HG02588 (cell line): Measurements from ENCODE around the gene DUSP15.

Source experiments
- ATAC-seq: cut with Tn5 transposase; IDR thresholded peaks from one replicate; pipeline ENCODE4 v1.9.1; 2021; ENCODE audit warnings: mild to moderate bottlenecking, moderate library complexity; ENCODE audit not compliant: unreplicated experiment

Gene DUSP15

DNA sequence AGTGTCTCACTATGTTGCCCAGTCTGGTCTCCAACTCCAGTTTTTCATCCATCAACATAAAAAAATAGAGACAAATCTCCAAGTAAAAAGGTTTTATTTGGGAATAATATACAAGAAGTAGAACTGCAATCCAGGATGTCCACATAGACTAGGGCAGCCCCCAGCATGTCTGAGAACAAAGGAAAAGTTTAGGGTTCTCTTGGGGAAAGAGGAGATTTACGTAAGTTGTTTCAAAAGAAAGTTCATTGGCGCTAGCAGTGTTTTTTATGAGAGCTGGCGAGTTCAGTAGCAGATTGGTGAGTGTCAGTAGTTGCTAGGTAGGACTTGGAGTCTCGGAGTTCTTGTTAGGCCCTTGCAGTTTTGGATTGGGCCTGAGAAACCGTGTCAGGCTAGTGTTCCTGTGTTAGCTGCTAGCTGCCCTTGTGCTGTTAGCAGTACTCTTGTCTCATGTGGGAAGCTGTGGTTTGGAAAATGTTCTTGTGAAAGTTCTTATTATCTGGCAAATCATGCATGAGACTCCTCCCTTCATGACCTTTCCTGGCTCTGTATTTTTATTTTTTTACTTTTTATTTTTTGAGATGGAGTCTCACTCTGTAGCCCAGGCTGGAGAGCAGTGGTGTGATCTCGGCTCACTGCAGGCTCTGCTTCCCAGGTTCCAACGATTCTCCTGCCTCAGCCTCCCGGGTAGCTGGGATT lies 24.8 kb upstream of the DUSP15 start:
- peak; percentile 96 for ATAC-seq

DNA sequence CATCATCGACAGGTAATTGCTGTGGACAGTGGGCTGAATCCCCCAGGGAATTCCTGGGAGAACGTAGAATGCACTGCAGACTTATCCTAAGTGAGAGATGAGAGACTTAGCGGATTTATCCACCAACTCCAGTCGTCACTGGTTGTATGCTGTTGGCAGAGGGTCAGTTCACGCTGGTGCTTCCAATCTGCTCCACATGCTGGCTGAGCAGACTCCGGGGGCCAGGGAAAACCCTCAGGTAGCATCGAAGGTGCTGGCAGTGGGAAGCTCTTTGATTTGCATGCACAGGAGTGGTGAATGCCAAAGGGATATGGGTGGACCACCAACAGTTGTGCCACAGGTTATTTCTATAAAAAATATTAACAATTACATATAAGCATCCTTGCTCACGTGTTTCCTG lies 20.3 kb upstream of the DUSP15 start:
- ATAC-seq, result no peak

DNA sequence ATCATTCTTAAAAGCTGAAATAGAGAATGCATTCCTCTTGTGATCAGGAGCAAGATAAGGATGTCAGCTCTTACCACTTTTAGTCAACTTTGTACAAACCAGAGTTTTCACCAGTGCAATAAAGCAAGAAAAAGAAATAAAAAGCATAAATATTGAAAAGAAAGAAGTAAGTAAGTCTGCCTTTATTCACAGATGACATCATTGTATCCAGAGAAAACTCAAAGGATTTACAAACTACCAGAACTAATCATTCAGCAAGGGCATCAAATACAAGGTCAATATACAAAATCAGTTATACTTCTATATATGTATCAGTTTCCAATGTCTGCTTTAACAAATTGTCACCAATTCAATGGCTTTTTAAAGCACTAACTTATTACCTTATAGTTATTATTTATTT lies 13.5 kb upstream of the DUSP15 start:
- no peak for ATAC-seq

DNA sequence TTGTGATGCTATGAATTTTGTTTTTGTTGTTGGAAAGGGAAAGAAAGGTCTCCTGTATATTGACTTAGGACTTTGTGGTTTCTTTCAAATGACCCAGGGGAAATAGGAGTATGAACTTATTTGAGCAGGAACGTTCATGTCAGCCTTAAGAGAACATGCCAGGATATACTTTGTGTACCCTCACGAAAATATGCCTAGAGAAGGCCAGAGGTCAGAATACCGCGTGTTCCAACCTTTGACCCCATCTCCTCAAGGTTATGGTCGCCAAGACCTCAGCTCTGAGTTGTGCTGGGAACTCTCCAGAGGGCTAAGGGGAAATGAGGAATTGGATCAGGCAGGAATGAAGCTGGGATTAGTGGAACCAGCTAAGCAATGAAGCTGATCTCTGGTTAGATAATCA lies 11.6 kb upstream of the DUSP15 start:
- ATAC-seq, result no peak

DNA sequence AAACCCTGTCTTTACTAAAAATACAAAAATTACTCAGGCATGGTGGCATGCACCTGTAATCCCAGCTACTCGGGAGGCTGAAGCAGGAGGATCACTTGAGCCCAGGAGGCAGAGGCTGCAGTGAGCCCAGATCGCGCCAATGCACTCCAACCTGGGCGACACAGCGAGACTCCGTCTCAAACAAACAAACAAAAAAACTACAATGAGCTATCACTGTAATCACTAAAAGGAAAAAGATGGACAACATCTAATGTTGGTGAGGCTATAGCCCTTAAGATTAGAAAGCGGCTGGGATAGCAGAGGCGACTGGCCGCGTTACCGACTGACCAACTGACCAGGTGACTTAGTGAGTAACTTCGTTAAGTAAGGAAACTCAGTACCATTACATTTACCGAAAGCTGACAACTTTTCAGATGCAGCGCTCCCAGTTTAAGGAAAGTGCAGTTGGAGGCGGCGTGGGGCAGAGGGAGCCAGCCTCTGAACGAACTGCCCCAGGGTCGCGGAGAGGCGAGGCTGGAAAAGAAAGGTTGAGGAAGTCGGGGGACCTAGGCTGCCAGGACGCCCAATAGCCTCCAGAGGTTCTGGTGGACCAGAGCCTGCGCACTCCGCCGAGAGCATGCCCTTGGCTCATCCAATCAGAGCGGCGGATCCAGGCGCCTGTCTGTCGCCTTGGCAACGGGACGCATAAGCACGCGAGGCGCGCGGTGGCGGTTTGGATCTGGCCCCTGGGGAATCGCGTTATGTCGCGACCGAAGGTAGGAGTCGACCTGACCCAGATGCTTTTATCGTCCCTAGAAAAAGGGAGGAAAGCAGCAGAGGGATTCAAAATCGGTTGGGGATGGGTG lies 9.0 kb upstream of the DUSP15 start:
- peak; percentile 82 for ATAC-seq

DNA sequence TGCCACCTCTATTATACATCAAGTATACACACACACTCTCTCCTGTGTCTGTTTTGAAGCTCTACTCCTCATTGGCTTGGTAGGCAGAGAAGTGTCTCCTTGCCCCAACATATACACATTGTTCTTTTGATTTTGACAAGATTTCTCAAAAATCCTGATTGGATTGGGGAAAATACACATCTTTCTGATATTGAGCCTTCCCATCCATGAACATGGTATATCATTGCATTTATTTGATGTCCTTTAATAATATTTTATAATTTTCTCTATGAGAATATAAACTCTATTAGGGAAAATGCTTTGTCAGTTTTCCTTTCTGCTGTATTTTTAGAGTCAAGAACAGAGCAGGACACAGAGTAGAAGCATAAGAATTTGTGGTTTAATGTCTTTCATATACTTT lies 7.4 kb upstream of the DUSP15 start:
- no peak for ATAC-seq

DNA sequence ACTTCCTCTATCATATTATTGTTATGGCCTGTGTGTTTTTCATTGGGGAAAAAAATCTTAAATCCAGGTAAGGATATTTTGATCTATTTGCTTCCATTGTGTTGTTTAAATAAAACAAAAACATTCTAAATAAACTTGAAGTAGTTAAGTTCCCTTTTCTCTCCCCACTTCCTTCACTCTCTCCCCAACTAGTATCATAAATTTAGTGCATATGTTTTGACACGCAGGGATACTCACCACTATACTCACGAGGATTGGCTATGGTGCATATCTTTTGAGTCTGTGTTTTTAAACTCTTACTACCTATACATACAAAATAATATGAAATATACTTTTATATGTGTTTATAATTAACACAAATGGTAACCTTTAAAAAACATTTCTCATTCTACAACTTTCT lies 5.3 kb upstream of the DUSP15 start:
- no peak for ATAC-seq

DNA sequence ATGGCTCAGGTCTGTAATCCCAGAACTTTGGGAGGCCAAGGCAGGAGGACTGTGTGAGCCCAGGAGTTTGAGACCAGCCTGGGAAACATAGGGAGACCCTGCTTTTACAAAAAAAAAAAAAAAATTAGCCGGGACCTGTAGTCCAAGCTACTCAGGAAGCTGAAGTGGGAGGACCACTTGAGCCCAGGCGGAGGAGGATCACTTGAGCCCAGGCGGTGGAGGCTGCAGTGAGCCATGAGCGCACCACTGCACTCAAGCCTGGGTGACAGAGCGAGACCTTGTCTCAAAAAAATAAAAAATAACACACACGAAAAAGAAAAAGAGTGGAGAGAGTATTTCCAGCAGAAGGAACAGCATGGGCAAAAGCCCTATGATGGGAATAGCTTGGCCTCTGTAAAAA lies 2.1 kb upstream of the DUSP15 start:
- ATAC-seq, result no peak

DNA sequence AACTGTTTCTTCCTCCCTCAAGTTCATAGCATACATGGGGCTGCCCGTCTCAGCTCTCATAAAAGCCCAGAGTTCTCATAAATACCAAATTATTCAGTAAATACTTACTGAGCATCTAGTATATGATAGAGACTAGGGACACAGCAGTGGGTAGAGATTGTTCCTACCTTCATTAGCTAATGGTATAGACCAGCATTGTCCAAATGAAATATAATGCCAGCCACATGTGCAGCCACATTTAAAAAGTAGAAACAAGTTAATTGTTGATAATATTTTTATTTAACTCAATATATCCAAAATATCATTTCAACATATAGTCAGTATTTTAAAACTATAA lies 1.3 kb upstream of the DUSP15 start:
- no peak for ATAC-seq

DNA sequence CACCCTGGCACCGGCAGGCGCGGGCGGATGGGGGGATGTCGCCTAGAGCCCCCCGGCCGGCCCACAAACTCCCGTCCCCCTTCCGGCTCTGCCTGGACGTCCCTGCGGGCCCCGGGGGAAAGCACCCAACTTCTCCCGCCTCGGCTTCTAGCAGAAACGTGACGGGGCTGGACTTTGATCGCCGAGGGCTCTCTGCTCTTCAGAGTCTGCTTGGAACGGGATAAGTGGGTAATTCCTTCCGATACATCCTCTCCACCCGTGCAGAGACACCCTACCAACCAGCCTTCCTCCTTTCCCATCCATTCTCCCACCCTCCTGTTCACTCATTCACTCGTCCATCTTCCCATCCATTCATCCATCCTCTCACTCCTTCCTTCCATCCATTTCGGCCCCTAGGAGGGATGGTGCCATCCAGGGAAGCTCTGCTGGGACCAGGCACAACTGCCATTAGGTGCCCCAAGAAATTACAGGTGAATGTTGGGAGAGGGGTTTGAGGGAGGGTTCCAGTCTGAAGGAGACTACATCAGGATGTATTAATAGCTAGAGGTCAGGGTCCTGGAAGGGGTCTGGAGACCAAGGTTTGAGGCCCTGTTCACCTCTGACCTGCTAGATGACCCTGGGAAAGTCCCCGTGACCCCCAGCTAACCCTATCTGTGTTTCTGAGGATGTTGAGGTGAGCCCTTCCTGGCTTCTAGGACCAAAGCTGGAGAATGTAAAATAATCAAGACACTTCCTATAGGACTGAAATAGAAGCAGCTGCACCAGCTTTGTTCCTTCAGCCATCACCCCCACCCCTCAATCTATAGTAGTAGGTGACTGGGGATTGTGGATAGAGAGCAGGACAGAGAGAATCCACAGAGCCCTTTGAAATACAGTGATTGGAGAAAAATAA lies 645 bp upstream of the DUSP15 start:
- no peak for ATAC-seq

DNA sequence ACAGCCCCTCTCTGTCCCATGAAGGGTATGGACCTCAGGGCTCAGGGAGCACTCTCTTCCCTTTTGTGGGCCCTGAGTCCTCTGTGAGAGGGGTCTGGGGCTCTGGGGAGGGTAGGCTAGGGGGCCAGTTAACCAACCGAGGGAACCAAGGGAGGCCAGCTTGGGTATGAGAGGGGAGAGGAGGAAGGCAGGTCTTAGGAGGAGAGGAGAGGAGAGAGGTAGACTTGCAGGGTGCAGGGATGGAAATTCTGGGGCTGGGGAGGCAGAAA lies 720 bp downstream of the DUSP15 start:
- ATAC-seq, result no peak

DNA sequence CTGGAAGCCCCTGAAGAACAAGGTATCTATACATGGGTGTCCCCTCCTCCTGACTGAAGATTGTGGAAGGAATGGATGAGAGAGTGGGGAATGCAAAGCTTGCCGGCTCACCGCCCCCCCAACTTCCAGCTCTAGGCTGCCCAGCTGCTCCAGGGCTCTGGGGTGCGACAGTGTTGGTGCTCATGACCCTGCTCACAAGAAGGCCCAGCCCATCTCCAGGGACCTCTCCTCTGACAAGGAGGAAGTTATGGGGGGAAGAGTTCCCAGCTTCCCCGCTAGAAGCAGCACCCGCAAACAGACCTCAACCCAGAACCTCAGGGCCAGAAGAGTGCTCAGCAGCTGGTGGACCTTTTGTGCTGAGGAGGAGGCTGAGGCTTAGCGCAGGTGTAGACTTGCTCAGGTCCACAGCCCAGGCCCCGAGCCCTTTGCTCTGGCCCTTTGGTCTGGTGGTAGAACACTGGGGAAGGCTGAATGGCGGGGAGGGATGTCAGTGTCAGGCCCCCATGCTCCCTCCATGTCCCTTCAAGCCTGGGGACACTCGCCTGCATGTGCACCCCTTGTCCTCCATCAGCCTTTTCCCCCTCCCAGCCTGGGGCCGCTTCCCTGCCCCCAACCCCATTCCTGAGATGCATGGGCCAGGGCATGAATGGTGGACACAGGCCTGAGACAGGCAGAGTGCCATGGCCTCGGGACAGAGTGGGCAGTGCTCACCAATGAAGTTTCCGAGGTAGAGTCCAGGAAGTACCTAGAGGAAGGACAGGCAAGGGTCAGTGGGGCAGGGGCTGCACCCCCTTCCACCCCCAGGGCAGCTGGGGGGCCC lies 1.3 kb downstream of the DUSP15 start:
- no peak for ATAC-seq

DNA sequence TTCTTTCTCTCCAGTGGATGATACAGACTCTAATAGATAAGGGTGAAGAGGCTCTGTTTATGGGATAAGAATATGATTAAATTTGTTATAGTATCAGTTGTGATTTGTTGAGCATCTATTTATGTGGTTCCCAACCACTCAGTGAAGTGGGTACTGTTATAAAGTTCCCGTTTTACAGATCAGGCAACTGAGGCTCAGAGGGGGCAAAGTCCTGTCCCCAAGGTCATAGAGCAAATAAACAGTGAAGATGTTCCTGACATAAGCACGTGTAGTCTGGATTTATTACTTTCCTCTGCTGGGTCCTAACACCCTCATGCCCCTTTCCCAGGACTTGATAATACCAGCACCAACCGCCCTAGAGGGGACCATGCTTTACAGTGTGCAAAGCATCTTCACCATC lies 4.1 kb downstream of the DUSP15 start:
- no peak for ATAC-seq

DNA sequence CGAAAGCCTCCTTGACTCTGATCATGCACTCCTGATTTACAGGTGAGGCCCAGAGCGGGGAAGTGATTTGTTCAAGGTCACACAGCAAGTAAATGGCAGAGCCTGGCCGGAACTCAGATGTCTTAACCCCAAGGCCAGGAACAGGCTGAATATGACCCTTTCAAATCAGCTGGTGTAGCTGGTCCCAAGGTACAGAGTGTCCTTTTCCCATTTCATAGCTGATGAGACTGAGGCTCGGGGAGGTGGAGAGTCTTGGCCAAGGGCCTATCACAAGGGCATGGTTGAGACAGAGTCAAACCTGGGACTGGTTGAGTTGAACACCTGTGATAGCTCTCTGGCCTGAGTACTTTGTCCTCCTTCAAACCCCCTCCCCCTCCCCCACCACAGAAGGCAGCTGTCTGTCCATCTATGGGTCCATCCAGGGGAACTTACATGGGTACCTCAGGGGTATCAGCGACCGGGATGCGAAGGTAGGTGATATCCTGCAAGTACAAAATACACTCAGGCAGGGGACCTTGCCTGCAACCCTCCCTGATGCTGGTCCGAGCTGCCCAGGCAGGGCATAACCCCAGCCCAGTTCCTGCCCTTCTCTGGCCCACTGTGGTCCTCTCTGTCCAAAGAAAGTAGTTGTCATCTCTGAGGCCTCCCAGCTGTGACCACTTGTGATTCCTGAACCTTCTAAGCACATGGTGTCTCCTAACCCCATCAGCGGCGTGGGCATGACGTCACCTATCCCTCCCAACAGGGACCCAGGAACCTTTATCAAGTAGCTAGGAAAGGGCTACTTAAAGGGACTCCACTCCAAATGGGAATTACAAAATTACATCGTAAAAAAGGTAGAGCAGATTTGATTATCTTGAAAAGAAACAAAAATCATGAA lies 5.6 kb downstream of the DUSP15 start:
- no peak for ATAC-seq

DNA sequence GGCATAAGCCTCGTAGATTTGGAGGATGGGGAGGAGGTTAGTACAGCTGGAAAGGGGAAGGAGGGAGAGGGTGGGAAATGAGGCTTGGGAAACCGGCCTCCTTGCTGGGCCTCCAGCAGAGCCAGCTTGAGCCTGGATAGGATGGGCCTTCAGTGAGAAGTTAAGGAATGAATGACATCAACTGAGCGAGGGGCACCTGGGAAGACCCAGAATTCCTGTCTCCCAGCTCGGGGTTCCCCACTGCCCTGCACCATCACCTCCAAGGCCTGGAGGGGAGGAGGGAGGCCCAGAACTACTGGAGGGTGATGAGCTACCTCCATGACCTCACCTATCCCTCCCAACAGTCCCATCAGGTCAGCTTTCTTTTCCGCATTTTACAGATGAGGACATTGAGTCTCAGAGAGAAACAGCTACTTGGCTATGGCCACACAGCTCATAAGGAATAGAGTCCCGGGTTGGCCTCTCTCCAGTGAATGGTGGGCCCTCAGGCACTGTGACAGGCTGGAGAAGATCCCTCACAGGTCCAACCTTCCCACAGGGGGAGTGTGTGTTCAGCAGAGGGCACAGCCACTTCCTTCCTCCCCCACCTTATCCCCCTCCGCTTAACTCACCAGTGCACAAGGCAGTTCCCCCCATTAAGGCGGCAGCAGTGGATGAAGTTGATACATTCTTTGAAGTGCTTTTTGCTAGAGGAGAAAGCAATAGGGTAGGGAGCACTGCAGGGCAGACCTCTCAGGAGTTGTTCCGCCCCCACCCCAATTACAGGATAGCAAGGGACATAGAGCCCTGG lies 6.8 kb downstream of the DUSP15 start:
- no peak for ATAC-seq

DNA sequence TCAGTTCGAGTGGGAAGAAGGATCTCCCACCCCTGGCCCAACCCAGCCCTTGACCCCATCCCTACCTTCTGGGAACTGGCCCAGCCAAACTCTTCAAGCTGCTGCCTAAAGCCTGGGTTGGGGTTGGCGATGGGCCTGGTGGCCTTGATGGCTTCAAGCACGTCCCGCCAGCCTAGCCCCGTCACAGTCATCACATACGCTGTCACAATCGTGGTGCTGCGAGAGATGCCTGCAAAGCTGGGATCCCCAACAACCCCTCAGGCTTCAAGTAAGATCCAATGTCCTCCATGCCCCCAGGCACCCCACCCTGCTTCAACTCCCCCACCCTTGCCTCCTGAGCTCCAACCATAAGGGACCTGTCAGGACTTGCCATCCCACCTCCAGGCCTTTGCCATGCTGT lies 7.8 kb downstream of the DUSP15 start:
- no peak for ATAC-seq

DNA sequence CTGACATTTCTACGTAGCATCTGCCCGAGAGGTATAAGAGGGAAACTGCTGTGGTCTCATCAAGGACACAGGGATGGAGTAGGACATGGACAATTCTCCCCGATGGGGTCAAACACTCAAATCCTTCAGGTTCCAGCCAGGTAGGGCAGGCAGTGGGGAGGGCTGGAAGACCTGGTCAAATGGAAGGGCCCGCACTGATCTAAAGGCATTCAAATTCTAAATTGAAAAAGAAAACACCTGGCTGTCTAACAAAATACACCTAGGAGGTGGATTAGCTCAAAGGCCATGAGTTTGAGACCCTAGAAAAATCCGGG lies 8.2 kb downstream of the DUSP15 start:
- no peak for ATAC-seq

DNA sequence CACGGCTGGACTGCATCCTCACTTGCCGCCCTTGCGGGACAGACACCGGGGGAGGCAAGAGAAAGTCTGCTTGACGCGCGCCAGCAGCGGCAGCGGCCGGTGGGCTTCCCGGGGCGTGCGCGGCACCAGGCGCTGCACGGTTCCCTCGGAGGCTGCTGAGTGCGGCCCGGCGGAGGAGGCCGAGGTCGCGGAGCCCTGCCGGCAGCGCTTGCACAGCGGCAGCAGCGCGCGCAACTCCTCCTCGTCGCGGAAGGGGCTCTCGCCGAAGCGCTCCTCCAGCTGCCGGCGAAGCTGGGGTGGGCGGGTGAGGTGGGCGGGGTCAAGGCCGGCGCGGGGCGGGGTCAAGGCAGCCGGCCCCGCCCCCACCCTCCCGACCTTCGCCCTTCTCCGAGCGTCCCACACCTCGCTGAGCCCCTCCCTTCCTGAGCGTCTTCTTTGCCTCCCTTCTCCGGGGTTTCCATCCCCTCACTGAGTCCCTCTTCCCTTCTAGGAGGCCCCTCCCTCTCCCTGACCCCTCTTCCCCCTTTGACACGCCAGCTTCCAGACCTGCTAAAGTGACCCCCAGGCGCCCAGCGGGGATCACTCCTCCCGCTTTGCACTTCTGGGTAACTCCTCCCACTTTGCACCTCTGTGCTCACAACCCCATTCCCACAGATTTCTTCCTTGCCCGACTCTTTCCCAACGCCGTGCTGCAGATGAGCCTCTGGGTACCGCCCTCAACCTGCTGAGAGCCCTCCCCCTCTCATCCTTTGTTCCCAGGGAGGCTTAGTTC lies 8.8 kb downstream of the DUSP15 start:
- ATAC-seq, result no peak

DNA sequence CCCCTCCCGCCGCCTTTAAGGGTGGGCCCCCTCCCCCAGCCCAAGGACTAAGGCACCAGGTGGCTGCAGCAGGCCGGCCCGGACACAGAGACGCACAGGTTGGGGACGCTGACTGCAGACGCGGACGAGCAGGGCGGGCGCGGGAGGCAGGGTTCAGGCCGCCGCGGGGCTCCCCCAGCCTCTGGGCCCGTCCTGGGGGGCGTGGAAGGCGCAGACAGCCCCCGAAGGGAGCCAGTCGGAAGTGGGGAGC lies 9.3 kb downstream of the DUSP15 start:
- no peak for ATAC-seq
